Measurements from ENCODE around the gene SRGAP1.

SRGAP1 gene

GRCh38 chr12:63994704-63995103, 150.2 kb downstream of the SRGAP1 start:
- TF ChIP-seq POLR2AphosphoS5 (IDR thresholded peaks at IDR 0.05; ENCODE audit: low read depth, low read length) (no peak), TAF1 (IDR thresholded peaks at IDR 0.05; ENCODE audit: borderline replicate concordance, insufficient read depth, low read length) (no peak), REST (IDR thresholded peaks at IDR 0.05; ENCODE audit: insufficient read depth in 1 of 2, low read depth in 2 of 2, low read length in 2 of 2) (no peak), SIN3A (IDR thresholded peaks at IDR 0.05; ENCODE audit: borderline replicate concordance, insufficient read depth, low read length) (no peak)

- TF ChIP-seq FOXP2 (optimal IDR thresholded peaks at IDR 0.05; ENCODE audit: borderline replicate concordance, extremely low read depth, extremely low read length, insufficient read depth) (no peak), SIN3A (IDR thresholded peaks at IDR 0.05; ENCODE audit: borderline replicate concordance, insufficient read depth, low read length) (no peak), REST (IDR thresholded peaks at IDR 0.05; ENCODE audit: insufficient read depth in 1 of 2, low read depth in 2 of 2, low read length in 2 of 2) (no peak), TAF1 (IDR thresholded peaks at IDR 0.05; ENCODE audit: borderline replicate concordance, insufficient read depth, low read length) (no peak), POLR2AphosphoS5 (IDR thresholded peaks at IDR 0.05; ENCODE audit: low read depth, low read length) (no peak)
Measured at GRCh38 chr12:63995512-63995911, 151.0 kb downstream of the SRGAP1 start.

- TF ChIP-seq FOXP2 (optimal IDR thresholded peaks at IDR 0.05; ENCODE audit: borderline replicate concordance, extremely low read depth, extremely low read length, insufficient read depth) (no peak), POLR2AphosphoS5 (IDR thresholded peaks at IDR 0.05; ENCODE audit: low read depth, low read length) (no peak), REST (IDR thresholded peaks at IDR 0.05; ENCODE audit: insufficient read depth in 1 of 2, low read depth in 2 of 2, low read length in 2 of 2) (no peak), TAF1 (IDR thresholded peaks at IDR 0.05; ENCODE audit: borderline replicate concordance, insufficient read depth, low read length) (no peak), SIN3A (IDR thresholded peaks at IDR 0.05; ENCODE audit: borderline replicate concordance, insufficient read depth, low read length) (no peak)
Measured at GRCh38 chr12:63996556-63996955, 152.1 kb downstream of the SRGAP1 start.

- TF ChIP-seq TAF1 (IDR thresholded peaks at IDR 0.05; ENCODE audit: borderline replicate concordance, insufficient read depth, low read length): no peak
- no peak for TF ChIP-seq SIN3A (IDR thresholded peaks at IDR 0.05; ENCODE audit: borderline replicate concordance, insufficient read depth, low read length)
- no peak for TF ChIP-seq FOXP2 (optimal IDR thresholded peaks at IDR 0.05; ENCODE audit: borderline replicate concordance, extremely low read depth, extremely low read length, insufficient read depth)
Measured at GRCh38 chr12:63997198-63997597, 152.7 kb downstream of the SRGAP1 start.

- TF ChIP-seq REST (IDR thresholded peaks at IDR 0.05; ENCODE audit: insufficient read depth in 1 of 2, low read depth in 2 of 2, low read length in 2 of 2): no peak
Measured at GRCh38 chr12:63998584-63998983, 154.1 kb downstream of the SRGAP1 start.

All from PFSK-1 (cell line).